Activated CD4-positive, alpha-beta T cell treated with anti-CD3 and anti-CD28 coated beads, Interleukin-2, amount 50 U/mL, for 24 hours (primary cell): ENCODE data around the gene LGALS16.
"Not testable (repeated sequence)": the region's sequence is repeated elsewhere in the genome, so short reads cannot be mapped to it uniquely, and the experiment has no call there.

Experiments
- DNase-seq, 2 donors: peaks; one replicate each; pipeline ENCODE4 v3.0.0-alpha.2; 2020; ENCODE audit warnings: low read depth in 1 of 2, low spot score in 1 of 2

The LGALS16 gene, protein sequence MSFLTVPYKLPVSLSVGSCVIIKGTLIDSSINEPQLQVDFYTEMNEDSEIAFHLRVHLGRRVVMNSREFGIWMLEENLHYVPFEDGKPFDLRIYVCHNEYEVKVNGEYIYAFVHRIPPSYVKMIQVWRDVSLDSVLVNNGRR

DNA sequence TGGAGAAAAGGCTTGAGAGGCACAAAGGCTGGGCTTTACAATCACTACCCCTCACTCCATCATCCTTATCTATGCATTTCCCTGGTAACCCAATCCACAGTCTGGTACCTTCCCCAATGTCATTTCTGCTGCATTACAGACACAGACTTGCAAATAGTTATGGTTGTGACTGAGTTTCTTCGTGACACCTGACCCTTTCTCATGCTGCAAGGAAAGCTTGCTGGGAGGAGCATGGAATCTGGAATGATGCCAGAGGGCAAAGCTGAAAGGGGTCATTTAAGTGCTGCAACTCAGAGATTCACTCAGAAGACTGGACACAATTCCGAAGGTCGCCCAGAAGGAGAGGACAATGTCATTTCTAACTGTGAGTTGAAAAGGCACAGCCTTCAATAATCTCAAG, at the start of gene LGALS16:
TSS of gene LGALS16 (plus strand) at position 301 of the 400 bp plus-strand sequence. CDS start at position 350, 49 bp downstream.
- DNase-seq = no peak

GRCh38 chr19:39607021-39607420, 48.7 kb upstream of the LGALS16 start:
- no peak for DNase-seq

- DNase-seq = no peak
Measured at GRCh38 chr19:39607561-39607960, 48.2 kb upstream of the LGALS16 start.

- no peak for DNase-seq
Measured at GRCh38 chr19:39613597-39613996, 42.1 kb upstream of the LGALS16 start.

DNA sequence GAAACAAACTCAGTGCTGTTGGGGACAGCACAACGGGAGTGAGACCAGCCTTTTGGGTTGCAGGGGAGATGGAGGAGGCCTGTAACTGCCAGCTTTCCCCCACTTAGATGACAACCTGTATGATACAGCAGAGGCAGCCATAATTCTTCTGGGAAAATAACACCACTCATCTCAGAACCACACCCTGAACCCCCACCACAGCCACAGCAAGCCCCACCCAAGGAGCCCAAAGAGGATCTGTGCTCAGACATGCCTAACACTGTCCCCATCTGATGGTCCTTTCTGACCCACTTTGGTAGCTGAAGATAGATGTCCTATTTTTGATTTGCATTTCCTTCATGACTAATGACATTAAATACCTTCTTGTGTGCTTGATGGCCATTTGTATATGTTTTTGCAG, 38.0 kb upstream of the LGALS16 start:
- DNase-seq = no peak

- no peak for DNase-seq
Measured at GRCh38 chr19:39623946-39624345, 31.8 kb upstream of the LGALS16 start.

DNA sequence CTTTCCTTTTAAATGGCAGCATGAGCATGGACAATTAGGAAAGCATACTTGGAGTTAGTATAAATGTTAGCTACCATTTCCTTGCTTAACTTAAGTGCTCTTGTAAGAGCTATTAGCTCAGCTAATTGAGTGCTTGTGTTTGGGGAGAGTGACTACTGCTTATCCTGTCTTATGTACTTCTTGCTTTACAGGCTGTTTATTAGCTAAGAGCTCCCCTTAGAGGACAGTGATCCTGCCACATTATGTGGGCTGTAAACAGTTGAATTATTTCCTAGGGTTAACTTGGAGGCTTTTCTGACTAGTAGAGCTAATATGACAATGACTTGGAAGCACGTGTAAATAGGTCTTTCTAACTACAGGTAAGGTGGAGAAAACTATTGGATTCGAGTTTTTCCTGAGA, 28.1 kb upstream of the LGALS16 start:
- DNase-seq = not testable (repeated sequence)

DNA sequence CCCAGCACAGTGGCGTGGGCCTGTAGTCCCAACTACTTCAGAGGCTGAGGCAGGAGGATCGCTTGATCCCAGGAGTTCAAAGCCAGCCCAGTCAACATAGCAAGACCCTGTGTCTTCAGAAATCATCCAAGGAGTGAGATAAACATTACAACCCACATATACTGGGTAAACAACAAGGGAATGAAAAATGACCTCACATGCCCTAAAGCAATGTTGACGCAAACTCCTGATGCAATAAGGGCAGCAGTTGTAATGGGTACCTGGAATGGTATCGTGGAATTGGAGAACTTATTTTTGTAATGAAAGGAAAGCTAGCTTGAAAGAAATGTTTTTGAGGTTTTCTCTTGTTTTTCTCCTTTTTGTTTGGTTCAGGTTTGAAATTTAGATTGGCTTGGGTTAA, 24.5 kb upstream of the LGALS16 start:
- no peak for DNase-seq

GRCh38 chr19:39631626-39632025, 24.1 kb upstream of the LGALS16 start:
- no peak for DNase-seq

DNA sequence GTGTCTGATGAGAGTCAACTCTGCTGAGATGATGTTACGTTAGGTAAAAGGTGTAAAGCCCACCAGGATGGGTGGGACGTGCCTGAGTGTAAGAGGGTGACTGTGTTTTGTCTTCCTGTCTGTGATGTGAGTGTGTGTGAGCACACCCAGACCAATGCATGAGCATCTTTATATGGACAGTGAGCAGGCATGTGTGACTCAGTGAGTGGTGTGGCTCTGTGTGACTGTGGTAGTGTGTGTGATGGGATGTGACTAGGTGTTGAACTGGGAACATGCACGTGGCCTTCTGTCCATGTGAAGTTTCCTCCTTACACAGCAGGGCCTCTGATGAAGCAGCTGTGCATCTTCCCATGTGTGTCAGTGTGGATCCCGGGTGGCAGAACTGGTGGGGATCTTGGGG, 17.8 kb upstream of the LGALS16 start:
- DNase-seq = no peak

- DNase-seq = no peak
Measured at GRCh38 chr19:39641773-39642172, 13.9 kb upstream of the LGALS16 start.

DNA sequence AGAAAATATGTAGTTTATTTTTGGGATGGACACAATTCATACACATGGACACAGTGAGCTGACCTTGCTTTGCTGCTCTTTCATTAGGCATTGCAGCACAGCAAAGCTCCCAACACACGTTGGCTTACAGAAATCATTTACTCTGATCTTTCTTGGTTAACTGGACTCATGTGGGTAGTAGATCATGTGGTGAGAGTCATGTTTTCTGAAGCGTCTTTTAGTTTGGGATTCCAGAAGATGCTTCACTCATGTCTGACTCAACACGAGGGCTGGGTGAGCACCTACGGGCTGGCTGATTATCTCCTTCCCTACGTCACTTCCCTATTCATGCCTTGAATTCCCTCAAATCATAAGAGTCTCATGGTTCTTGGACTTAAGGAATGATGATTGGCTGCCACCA, 12.1 kb upstream of the LGALS16 start:
- no peak for DNase-seq

- no peak for DNase-seq
Measured at GRCh38 chr19:39645800-39646411, 9.8 kb upstream of the LGALS16 start.

GRCh38 chr19:39647918-39648317, 7.8 kb upstream of the LGALS16 start:
- DNase-seq = no peak

GRCh38 chr19:39659791-39660190, 4.1 kb downstream of the LGALS16 start:
- DNase-seq = no peak

DNA sequence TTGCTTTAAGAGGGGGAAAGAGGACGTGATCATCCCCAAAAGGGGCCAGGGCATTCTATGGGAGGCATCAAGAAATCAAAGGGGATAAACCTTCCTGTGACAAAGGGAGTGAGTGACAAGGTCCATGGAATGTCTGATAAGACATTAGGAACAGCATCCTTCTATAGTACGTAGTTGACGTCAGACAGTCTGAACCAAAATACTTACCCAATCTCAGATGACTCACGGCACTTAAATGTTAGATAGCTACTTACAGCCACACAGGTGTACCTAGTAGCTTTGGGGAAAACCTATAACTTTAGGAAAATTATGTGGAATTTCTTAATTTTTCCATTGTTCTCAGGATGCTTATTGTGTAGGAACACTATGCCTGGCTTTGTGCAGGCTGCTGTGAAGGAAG, 4.9 kb downstream of the LGALS16 start:
- DNase-seq = no peak

DNA sequence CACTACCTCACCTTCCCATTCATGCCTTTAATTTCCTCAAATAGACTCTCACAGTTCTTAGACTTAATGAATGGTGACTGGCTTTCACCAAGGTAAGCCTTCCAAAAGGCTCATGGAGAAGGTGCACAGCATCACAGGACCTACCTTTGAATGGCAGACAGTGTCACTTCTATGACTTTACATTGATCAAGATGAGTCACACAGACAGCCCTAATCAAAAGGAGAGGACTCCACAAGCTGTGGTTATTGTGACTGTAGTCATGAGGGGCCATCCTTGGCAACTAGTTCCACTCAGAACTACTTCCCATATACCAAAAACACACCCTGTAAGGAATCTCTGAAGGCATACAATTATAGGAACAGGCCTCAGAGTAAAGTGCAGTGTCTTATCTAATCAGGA, 5.9 kb downstream of the LGALS16 start:
- DNase-seq = no peak

- DNase-seq = not testable (repeated sequence)
Measured at GRCh38 chr19:39669860-39670259, 14.1 kb downstream of the LGALS16 start.

DNA sequence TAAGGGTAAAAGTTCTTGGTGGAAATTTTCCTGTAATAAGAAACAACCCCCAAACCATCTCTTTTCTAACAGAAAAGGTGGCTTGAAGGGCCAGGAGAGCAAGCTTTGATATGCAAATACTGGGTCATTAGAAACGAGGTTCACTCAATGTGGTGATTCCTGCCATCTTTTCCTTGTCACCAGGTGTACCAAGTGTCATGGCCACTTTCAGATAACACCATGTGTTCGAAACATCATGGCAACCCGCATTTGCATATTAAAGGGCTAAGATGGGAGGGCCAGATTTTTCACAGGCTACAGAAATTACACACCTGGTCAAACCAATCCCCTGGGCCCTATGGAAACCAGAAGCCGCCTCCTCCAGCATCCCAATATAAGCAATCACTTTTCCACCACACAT, 15.3 kb downstream of the LGALS16 start:
- DNase-seq = no peak

DNA sequence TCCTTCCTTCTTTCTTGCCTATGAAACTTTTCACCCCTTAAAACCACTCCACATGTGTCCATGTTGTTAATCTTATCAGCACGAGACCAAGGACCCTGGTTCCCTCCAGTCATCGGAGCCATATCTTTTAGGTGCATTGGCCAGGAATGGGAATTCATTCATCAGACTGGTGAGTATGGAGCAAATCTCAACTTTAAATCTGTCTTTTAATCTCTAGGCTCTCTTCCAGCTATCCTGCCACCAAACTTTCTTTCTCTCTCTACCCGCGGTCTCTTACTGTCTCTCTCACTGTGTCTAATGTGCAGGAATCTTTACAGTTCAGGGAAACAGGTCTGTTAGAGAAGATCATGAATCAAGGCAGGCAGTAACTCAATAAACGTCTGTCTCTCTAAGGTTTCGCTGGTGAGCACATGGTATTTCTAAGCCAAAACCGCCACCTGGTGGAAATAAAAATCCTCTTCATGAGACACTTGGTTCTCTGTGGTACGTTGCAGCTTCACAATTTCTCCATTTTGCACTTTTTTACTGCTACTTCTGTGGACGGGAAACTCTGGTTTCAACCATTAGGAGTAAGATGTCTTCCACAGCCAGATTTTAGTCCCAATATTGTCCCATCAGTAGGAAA, 16.1 kb downstream of the LGALS16 start:
- DNase-seq = peak in 1 of 2 donors; percentile 57

DNA sequence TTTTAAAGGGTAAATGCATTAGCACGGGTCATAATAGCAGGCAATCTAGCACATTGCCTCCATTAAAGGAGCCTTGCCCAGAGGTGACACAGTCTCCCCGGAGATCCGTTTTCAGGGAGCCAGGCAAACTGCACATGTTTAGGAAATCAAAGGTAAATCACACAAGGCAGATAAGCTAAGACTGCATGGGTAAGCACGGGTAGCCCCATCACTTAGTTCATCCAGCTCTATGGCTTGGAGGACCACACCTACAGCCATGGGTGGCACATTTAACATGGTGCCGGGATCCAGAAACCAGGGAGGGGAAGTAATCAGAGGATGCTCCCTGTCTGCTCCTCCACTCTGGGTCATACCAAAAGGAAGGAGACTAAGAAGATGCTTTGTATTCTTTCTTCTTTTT, 16.8 kb downstream of the LGALS16 start:
- DNase-seq = no peak

GRCh38 chr19:39673862-39674261, 18.1 kb downstream of the LGALS16 start:
- not testable (repeated sequence) for DNase-seq

DNA sequence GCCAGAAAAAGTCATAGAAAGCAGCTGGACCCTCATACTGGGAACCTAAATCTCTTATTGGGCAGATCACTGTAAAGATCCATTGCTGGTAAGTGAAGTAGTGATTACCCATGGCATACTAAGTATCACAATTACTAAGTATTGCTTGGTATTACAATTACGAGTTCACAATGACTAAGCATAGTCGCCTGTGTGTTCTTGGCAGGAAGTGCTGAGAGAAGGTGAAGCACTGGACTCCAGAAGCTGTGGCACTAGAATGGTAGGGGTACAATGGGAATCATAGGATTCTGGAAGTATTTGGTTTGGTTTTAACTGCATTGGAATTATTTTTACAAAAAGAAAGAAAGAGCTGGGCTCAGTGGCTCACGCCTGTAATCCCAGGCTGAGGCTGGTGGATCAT, 20.3 kb downstream of the LGALS16 start:
- peak in 1 of 2 donors; percentile 15 for DNase-seq
